OCI-LY3 (cell line): ENCODE measurements around the gene CADM2.

ENCODE experiments used
- H2AFZ ChIP-seq: fragments of 200-600, 300-600 bp; shearing (Covaris generic); 2 replicates; pipeline ENCODE4 v1.6.0; 2014; ENCODE audit warnings: antibody characterized with exemption, low read depth, low read length
- H3K27ac ChIP-seq: fragments of 200-600, 300-600 bp; sonication (generic); 2 replicates; pipeline ENCODE4 v1.5.1; 2014; ENCODE audit warnings: mild to moderate bottlenecking, low read length, moderate library complexity, mixed read lengths
- H3K27me3 ChIP-seq: fragments of 200-600, 300-600 bp; sonication (generic); 2 replicates; pipeline ENCODE4 v1.6.1; 2014; ENCODE audit warnings: low read depth, low read length, mixed read lengths
- H3K36me3 ChIP-seq: fragments of 200-600, 300-600 bp; sonication (generic); replicated peaks from 2 replicates; pipeline ENCODE3; 2014; ENCODE audit warnings: low read depth, low read length, mixed read lengths
- H3K4me1 ChIP-seq: fragments of 300-600, 200-600 bp; sonication (generic); 2 replicates; pipeline ENCODE4 v1.6.1; 2014; ENCODE audit warnings: low read length, mixed read lengths
- H3K4me2 ChIP-seq: fragments of 200-600, 300-600 bp; sonication (generic); 2 replicates; pipeline ENCODE4 v1.6.1; 2014; ENCODE audit warnings: low read length, mixed read lengths
- H3K4me3 ChIP-seq: fragments of 300-600, 200-600 bp; sonication (generic); 2 replicates; pipeline ENCODE4 v1.5.1; 2014; ENCODE audit warnings: antibody characterized with exemption, mild to moderate bottlenecking, low read length, moderate library complexity
- H3K79me2 ChIP-seq: fragments of 300-600, 200-600 bp; shearing (Covaris generic); 2 replicates; pipeline ENCODE4 v1.6.1; 2014; ENCODE audit warnings: mild to moderate bottlenecking, low read length, mixed read lengths
- H3K9ac ChIP-seq: fragments of 300-600, 200-600 bp; shearing (Covaris generic); 2 replicates; pipeline ENCODE4 v1.6.0; 2014; ENCODE audit warnings: mild to moderate bottlenecking, low read length, moderate library complexity
- H3K9me3 ChIP-seq: fragments of 200-600, 300-600 bp; shearing (Covaris generic); 2 replicates; pipeline ENCODE4 v1.6.1; 2014; ENCODE audit warnings: low read length, mixed read lengths; ENCODE audit not compliant: insufficient read depth
- H4K20me1 ChIP-seq: fragments of 200-600, 300-600 bp; sonication (generic); 2 replicates; pipeline ENCODE4 v1.6.1; 2016; ENCODE audit warnings: low read length, mixed read lengths; ENCODE audit not compliant: insufficient read depth
- CTCF ChIP-seq: fragments of 200-600, 300-600 bp; sonication (generic); IDR thresholded peaks from 2 replicates; pipeline ENCODE4 v1.5.1; 2014; ENCODE audit warnings: antibody characterized with exemption, low read length, low read depth
- EZH2phosphoT487 ChIP-seq: fragments of 200-600 bp; shearing (Covaris generic); IDR thresholded peaks from 2 replicates; pipeline ENCODE4 v1.6.1; 2018; ENCODE audit warnings: antibody characterized with exemption, mixed run types, low read depth

CADM2 gene

GRCh38 chr3:86087160-86087871 is 1128.5 kb downstream of the CADM2 start:
- Histone ChIP-seq H3K4me1 (no peaks in the 10 kb centered on the region), H3K27ac (no peak overlapping the region), H3K9ac (no peak overlapping the region), H2AFZ (no peak overlapping the region), H3K4me2 (no peak overlapping the region), H3K27me3 (no peaks in the 10 kb centered on the region), H3K4me3 (no peak overlapping the region), H3K9me3 (no peaks in the 10 kb centered on the region), H3K79me2 (no peaks in the 10 kb centered on the region), H4K20me1 (no peaks in the 10 kb centered on the region), H3K36me3 (no peaks in the 10 kb centered on the region)
- no peak for TF ChIP-seq CTCF
- TF ChIP-seq EZH2phosphoT487: no peak

GRCh38 chr3:86104154-86104553 is 1145.4 kb downstream of the CADM2 start:
- Histone ChIP-seq H3K9ac (no peak overlapping the region), H3K27me3 (no peaks in the 10 kb centered on the region), H3K27ac (no peak overlapping the region), H2AFZ (no peak overlapping the region), H3K4me3 (no peak overlapping the region), H3K4me1 (no peaks in the 10 kb centered on the region), H4K20me1 (no peaks in the 10 kb centered on the region), H3K4me2 (no peak overlapping the region), H3K79me2 (no peaks in the 10 kb centered on the region), H3K36me3 (no peaks in the 10 kb centered on the region), H3K9me3 (0 out of 2 replicates have a peak, but pooled peaks cover 2% of the 10 kb centered on the region)
- TF ChIP-seq EZH2phosphoT487 (no peak), CTCF (no peak)

- Histone ChIP-seq H3K4me2 (no peak overlapping the region), H3K4me1 (no peaks in the 10 kb centered on the region), H3K79me2 (no peaks in the 10 kb centered on the region), H3K9me3 (0 out of 2 replicates have a peak, but pooled peaks cover 4% of the 10 kb centered on the region), H3K4me3 (no peak overlapping the region), H2AFZ (no peak overlapping the region), H4K20me1 (no peaks in the 10 kb centered on the region), H3K36me3 (no peaks in the 10 kb centered on the region), H3K27me3 (no peaks in the 10 kb centered on the region), H3K27ac (no peak overlapping the region), H3K9ac (no peak overlapping the region)
- no peak for TF ChIP-seq CTCF
- TF ChIP-seq EZH2phosphoT487: no peak
These were observed 1150.6 kb downstream of the CADM2 start for GRCh38 chr3:86109434-86109833.
